NB4 (cell line): ENCODE results near the gene COPS4.
"Not testable (repeated sequence)": the region's sequence is repeated elsewhere in the genome, so short reads cannot be mapped to it uniquely, and the experiment has no call there.

Source experiments
- MYC ChIP-seq: IDR thresholded peaks from 2 replicates; pipeline ENCODE4 v1.6.1; 2011; ENCODE audit warnings: low read depth, low read length
- POLR2A ChIP-seq: IDR thresholded peaks from 2 replicates; pipeline ENCODE4 v1.6.1; 2011; ENCODE audit warnings: mild to moderate bottlenecking; ENCODE audit not compliant: insufficient read length; ENCODE audit errors: extremely low read depth
- TF ChIP-seq, protein P1 (sequence below): IDR thresholded peaks from 2 replicates; pipeline ENCODE4 v1.6.1; 2011; ENCODE audit warnings: low read depth, low read length

GRCh38 chr4:83043157-83043556 is 8.2 kb downstream of the COPS4 start:
- TF ChIP-seq POLR2A, MYC: not testable (repeated sequence)
- TF ChIP-seq, protein P1, sequence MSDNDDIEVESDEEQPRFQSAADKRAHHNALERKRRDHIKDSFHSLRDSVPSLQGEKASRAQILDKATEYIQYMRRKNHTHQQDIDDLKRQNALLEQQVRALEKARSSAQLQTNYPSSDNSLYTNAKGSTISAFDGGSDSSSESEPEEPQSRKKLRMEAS = not testable (repeated sequence)
